Measurements from ENCODE around the gene TRPV5. TPM values are rescaled to one million over a fixed set of nuclear protein-coding genes. Genes with fewer than 3 reads are reported as not detected.

TRPV5 gene
- total RNA-seq, 4 donors from 2014 or later: 0.31 TPM; not detected in 3

DNA sequence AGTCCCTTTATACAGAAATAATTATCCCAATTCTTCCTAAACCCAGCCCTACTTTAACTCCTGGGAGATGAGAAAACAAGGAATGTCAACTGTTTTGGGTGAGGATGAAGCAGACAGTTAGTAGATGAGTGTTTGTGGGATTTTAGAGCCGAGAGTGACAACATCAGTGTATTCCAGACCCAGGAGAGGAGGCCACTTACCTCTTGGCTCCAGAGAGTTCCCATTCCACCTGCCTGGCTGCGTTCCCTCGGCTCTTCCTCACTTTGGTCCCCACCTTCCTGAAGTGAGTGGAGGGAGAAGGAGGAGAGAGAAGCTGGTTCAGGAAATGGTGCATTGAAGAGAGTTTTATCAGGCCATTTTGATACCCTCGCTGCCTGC, 28.0 kb upstream of the TRPV5 start:
- WGBS, 2 donors (ENCODE audit: low coverage in 1 of 2): 58 to 61% methylated on average over 2 to 4 of the region's 4 CpGs
- H3K27ac ChIP-seq: no peak overlapping the region
- no peaks in the 10 kb centered on the region for H3K4me1 ChIP-seq
- TF ChIP-seq POLR2AphosphoS5 (IDR thresholded peaks at IDR 0.05) (no peak), POLR2A (IDR thresholded peaks at IDR 0.05) (no peak), EP300 (IDR thresholded peaks at IDR 0.05) (no peak)
- no peak overlapping the region for H3K4me3 ChIP-seq
- ATAC-seq: no peak
- no peaks in the 10 kb centered on the region for H3K36me3 ChIP-seq
- H3K9me3 ChIP-seq: no peaks in the 10 kb centered on the region
- peaks cover 15% of the 10 kb centered on the region for H3K27me3 ChIP-seq

DNA sequence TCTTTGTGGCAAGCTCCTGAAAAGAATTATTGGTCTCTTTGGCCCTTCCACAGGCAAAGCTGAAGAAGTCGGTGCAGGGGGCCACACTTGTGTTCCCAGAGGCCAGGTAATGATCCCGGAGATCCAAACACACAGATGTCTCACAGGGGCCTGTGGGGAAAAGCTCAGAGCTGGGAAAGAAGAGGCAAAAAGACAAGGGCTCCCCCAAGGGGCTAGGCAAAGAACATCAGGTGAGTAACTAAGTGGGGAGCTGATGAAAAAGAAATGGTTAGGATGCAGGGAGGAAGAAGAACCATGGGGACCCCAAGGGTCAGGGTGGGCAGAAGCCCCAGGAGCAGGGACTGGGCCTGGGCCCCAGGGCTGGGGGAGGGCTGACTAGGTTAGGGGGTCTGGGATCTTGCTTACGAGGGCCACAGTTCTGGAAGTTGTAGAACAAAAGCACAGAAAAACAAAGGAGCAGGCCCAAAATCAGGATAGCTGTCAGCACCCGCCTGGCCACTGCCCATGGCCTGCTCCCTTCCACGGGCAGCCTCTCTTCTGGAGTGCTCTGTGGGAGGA, 27.5 kb upstream of the TRPV5 start:
- H3K4me1 ChIP-seq: no peaks in the 10 kb centered on the region
- no peak overlapping the region for H3K27ac ChIP-seq
- ATAC-seq: no peak
- no peak overlapping the region for H3K4me3 ChIP-seq
- 75 to 86% methylated on average over 3 to 4 of the region's 5 CpGs for WGBS, 2 donors (ENCODE audit: low coverage in 1 of 2)
- no peaks in the 10 kb centered on the region for H3K9me3 ChIP-seq
- no peaks in the 10 kb centered on the region for H3K36me3 ChIP-seq
- TF ChIP-seq POLR2A (IDR thresholded peaks at IDR 0.05) (no peak), POLR2AphosphoS5 (IDR thresholded peaks at IDR 0.05) (no peak), EP300 (IDR thresholded peaks at IDR 0.05) (no peak)
- TF ChIP-seq, protein P1, sequence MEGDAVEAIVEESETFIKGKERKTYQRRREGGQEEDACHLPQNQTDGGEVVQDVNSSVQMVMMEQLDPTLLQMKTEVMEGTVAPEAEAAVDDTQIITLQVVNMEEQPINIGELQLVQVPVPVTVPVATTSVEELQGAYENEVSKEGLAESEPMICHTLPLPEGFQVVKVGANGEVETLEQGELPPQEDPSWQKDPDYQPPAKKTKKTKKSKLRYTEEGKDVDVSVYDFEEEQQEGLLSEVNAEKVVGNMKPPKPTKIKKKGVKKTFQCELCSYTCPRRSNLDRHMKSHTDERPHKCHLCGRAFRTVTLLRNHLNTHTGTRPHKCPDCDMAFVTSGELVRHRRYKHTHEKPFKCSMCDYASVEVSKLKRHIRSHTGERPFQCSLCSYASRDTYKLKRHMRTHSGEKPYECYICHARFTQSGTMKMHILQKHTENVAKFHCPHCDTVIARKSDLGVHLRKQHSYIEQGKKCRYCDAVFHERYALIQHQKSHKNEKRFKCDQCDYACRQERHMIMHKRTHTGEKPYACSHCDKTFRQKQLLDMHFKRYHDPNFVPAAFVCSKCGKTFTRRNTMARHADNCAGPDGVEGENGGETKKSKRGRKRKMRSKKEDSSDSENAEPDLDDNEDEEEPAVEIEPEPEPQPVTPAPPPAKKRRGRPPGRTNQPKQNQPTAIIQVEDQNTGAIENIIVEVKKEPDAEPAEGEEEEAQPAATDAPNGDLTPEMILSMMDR (IDR thresholded peaks at IDR 0.05): no peak
- peaks cover 14% of the 10 kb centered on the region for H3K27me3 ChIP-seq

DNA sequence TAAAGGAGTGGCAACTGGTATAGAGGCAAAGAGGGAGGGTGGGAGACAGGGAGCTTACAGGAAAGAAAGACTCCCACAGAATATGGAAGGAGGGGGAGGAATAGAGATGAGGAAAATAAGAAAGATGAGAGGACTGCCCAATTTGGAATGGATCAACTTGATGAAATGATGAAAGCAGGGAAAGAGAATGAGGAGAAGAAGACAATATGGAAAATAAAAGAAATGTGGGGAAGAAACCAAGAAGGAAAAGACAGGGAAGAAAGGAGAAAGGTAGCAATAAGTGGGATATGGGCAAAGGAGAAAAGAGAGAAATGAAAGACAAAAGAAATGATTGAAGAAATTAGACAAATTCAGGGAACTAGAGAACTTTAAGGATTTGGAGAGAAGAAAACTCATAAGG, 25.7 kb upstream of the TRPV5 start:
- no peak for TF ChIP-seq POLR2A (IDR thresholded peaks at IDR 0.05)
- no peak for TF ChIP-seq POLR2AphosphoS5 (IDR thresholded peaks at IDR 0.05)
- TF ChIP-seq EP300 (IDR thresholded peaks at IDR 0.05): no peak
- Histone ChIP-seq H3K27ac (no peak overlapping the region), H3K4me1 (no peaks in the 10 kb centered on the region), H3K4me3 (no peak overlapping the region), H3K27me3 (peaks cover 10% of the 10 kb centered on the region), H3K9me3 (peaks cover 0 to 7% (median 0%) of the 10 kb centered on the region in 3 donors), H3K36me3 (no peaks in the 10 kb centered on the region)
- no peak for ATAC-seq

DNA sequence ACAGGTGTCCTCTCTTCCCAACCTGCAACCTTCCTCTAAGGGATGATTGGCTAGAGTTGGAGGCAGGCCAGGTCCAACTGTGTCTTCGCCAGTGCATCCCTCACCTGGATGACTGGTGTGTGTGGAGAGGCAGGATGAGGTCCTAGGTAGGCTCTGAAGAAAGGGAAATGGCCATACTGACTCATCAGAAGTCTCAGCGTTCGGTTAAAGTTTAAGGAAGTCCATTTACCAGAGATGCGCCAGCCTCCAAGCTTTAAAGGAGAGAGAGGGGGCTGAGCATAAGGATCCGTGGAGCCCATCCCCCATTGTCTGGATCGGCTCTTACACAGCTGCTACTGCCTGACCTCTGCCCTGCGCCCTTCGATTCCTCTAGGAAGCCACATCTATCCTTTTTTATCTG, 24.2 kb upstream of the TRPV5 start:
- no peak overlapping the region for H3K27ac ChIP-seq
- no peak overlapping the region for H3K4me3 ChIP-seq
- no peaks in the 10 kb centered on the region for H3K4me1 ChIP-seq
- no peaks in the 10 kb centered on the region for H3K27me3 ChIP-seq
- 67 to 71% methylated on average over 4 to 7 of the region's 8 CpGs for WGBS, 2 donors (ENCODE audit: low coverage in 1 of 2)
- peaks cover 0 to 11% (median 0%) of the 10 kb centered on the region in 3 donors for H3K9me3 ChIP-seq
- H3K36me3 ChIP-seq: no peaks in the 10 kb centered on the region
- TF ChIP-seq POLR2A (IDR thresholded peaks at IDR 0.05) (no peak), EP300 (IDR thresholded peaks at IDR 0.05) (no peak), POLR2AphosphoS5 (IDR thresholded peaks at IDR 0.05) (no peak)
- TF ChIP-seq, protein P1 (IDR thresholded peaks at IDR 0.05): no peak
- no peak for ATAC-seq

DNA sequence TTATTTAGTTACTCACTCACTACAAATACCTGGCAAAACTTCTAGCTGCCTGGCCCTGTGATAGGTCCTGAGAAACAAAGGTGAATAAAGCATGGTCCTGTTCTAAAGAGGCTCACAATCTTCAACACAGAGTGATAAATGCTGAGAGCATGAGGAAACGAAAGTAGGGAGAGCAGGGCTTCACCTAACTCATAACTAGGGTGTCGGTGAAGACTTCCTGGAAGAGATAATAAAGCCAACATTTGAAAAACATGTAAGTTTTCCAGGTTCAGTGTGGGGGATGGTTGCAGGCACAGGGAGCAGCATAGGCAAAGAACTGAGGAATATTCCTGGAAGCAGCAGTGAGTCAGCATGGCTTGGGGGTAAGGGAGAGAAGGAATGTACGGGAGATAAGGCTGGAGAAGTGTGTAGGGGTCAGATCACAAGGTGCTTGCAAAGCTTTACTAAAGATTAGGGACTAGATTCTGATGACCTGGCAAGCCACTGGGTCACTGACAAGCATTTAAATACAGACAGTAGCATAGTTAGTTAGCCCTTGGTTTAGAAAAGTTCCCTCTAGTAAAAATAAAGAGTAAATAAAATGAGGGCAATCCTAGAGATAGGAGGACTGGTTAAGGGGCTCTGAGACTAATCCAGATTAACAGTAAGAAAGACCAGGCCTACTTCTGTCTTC, 23.5 kb upstream of the TRPV5 start:
- H3K27me3 ChIP-seq: no peaks in the 10 kb centered on the region
- H3K9me3 ChIP-seq: peaks cover 0 to 11% (median 0%) of the 10 kb centered on the region in 3 donors
- TF ChIP-seq POLR2AphosphoS5 (IDR thresholded peaks at IDR 0.05): no peak
- TF ChIP-seq EP300 (IDR thresholded peaks at IDR 0.05): no peak
- no peaks in the 10 kb centered on the region for H3K36me3 ChIP-seq
- H3K27ac ChIP-seq: no peak overlapping the region
- H3K4me1 ChIP-seq: no peaks in the 10 kb centered on the region
- WGBS, 2 donors (ENCODE audit: low coverage in 1 of 2): 15 to 40% methylated on average over 1 to 3 of the region's 3 CpGs
- no peak overlapping the region for H3K4me3 ChIP-seq
- no peak for ATAC-seq

DNA sequence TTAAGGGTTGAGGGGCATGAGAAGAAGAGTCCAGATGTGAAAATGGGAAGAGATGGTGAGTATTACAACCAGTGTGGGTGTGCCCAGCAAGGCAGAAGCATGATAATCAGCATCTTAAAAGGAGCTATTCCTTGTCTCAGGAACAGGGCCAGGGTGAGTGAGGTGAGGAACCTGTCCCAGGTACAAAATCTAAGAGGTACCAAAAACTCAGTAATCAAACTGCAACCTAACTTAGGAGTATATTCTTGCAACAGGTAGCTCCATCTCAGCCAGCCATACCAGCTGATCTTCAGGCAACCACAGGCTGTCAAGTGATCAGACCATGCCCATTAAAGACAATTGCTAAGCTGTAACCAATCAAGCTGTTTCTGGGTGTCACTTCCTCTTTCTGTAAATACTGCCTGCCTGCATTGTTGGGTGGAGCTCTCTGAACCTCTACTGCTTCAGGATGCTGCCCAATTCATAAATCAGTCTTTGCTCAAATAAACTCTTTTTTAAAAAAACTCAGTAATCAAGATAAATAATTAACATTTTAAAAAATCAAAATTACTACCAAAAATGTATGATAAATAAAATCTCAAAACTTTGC, 21.2 kb upstream of the TRPV5 start:
- no peak for TF ChIP-seq POLR2A (IDR thresholded peaks at IDR 0.05)
- no peak for TF ChIP-seq POLR2AphosphoS5 (IDR thresholded peaks at IDR 0.05)
- TF ChIP-seq, protein P1 (IDR thresholded peaks at IDR 0.05): no peak
- TF ChIP-seq EP300 (IDR thresholded peaks at IDR 0.05): no peak
- no peaks in the 10 kb centered on the region for H3K27me3 ChIP-seq
- H3K9me3 ChIP-seq: peaks cover 0 to 11% (median 0%) of the 10 kb centered on the region in 3 donors
- no peak overlapping the region for H3K27ac ChIP-seq
- ATAC-seq: no peak
- H3K4me3 ChIP-seq: no peak overlapping the region
- no peaks in the 10 kb centered on the region for H3K4me1 ChIP-seq
- H3K36me3 ChIP-seq: no peaks in the 10 kb centered on the region
